Lower leg skin (tissue), 4 donors: ENCODE data around the gene ZFPM1. TPM values are rescaled to one million over a fixed set of nuclear protein-coding genes. Genes with fewer than 3 reads are reported as not detected.

Experiments used
- DNase-seq, 2 donors: peaks; one replicate each; pipeline ENCODE4 v3.0.0-alpha.2; 2019; ENCODE audit warnings: low spot score in 2 of 2
- H3K4me3 ChIP-seq: fragments of 200-600 bp; sonication (generic); 2 replicates; pipeline ENCODE4 v1.5.1; 2017; ENCODE audit warnings: mild to moderate bottlenecking, low read depth; ENCODE audit not compliant: poor library complexity, severe bottlenecking
- POLR2A ChIP-seq, 2 donors: fragments of 450-650 bp; IDR thresholded peaks; one replicate each; pipeline ENCODE4 v1.6.1; 2016 to 2017; ENCODE audit warnings: antibody characterized with exemption in 2 of 2, mild to moderate bottlenecking in 1 of 2, moderate library complexity in 1 of 2
- WGBS, 2 donors: methylation state at CpG; one replicate each; pipeline ENCODE4 v1.1.5; 2018; 5-methylcytosine and 5-hydroxymethylcytosine counted together
- intact Hi-C: fragments of 100-400 bp; cut with DNase I; formaldehyde crosslinking; loops from one replicate; pipeline ENCODE4 v1.15.0; 2023; ENCODE audit warnings: low total_unique reads
- total RNA-seq, 4 donors: library from RNA; depleted of rRNA; stranded (reverse); fragments of >200 nt; gene quantifications; one replicate each; pipeline ENCODE4 v1.1.0, GENCODE V29; 2016
- TF ChIP-seq, protein P1 (sequence below), 3 donors: fragments of 450-650 bp; IDR thresholded peaks; one replicate each; pipeline ENCODE4 v1.5.1; 2016; ENCODE audit warnings: antibody characterized with exemption in 3 of 3, mild to moderate bottlenecking in 3 of 3, moderate library complexity in 2 of 3

ZFPM1 gene
- total RNA-seq, 4 donors from 2014 or later = 2.0 to 4.0 (median 3.1) TPM

DNA sequence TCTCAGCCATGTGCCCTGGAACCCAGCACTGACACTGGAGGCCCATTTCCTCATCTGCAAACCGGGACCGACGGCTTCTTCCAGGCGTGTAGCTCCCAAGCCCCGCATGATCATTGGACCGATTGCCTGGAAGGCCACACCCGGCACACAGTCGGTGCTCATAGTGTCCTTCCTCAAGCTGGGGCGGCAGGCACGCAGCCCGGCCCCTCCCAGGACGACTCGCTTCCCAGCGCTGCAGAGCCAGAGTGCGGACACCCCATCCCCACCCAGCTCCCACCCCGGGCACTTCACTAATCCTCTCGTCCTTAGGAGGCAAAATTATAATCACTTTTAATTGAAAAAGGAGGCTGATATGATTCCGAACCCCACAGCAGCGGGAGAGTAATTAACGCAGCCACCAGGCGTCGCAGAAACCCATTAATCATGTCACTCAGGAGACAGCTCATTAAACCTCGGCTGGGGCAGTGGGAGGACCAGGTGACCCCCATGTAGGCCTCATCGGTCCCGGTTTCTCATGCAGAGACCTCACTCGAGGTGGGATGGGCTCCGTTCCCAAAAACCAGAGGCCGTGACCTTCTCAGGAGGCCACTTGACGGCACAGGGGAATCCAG lies 37.3 kb upstream of the ZFPM1 start:
- no peak overlapping the region for H3K4me3 ChIP-seq
- WGBS, 2 donors = 60 to 63% methylated on average over 27 to 29 of the region's 29 CpGs
- TF ChIP-seq, protein P1, sequence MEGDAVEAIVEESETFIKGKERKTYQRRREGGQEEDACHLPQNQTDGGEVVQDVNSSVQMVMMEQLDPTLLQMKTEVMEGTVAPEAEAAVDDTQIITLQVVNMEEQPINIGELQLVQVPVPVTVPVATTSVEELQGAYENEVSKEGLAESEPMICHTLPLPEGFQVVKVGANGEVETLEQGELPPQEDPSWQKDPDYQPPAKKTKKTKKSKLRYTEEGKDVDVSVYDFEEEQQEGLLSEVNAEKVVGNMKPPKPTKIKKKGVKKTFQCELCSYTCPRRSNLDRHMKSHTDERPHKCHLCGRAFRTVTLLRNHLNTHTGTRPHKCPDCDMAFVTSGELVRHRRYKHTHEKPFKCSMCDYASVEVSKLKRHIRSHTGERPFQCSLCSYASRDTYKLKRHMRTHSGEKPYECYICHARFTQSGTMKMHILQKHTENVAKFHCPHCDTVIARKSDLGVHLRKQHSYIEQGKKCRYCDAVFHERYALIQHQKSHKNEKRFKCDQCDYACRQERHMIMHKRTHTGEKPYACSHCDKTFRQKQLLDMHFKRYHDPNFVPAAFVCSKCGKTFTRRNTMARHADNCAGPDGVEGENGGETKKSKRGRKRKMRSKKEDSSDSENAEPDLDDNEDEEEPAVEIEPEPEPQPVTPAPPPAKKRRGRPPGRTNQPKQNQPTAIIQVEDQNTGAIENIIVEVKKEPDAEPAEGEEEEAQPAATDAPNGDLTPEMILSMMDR (IDR thresholded peaks at IDR 0.05) = no peak
- no peak for TF ChIP-seq POLR2A (IDR thresholded peaks at IDR 0.05)
- DNase-seq = no peak
- intact Hi-C loops = no loop called here

DNA sequence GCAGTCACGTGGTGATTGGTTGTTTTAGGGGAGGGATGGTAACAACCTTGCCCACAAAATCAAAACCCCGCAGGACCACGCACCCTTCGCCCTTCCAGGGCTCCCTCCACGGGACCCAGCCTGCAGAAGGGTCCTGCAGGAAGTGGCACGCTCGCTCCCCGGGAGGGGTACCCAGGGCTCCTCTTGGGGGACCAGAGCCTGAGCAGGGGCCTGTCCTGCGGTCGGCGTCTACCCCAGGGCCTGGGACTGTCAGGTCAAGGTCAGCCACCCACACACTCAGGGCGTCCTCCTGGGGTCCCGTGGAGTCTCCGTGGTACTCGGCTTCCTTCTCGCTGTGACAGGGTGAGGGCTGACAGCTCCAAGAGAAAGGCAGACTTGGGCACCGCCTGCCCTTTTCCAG lies 36.4 kb upstream of the ZFPM1 start:
- TF ChIP-seq POLR2A (IDR thresholded peaks at IDR 0.05) = no peak
- TF ChIP-seq, protein P1 (IDR thresholded peaks at IDR 0.05) = no peak
- DNase-seq = no peak
- H3K4me3 ChIP-seq = no peak overlapping the region
- intact Hi-C loops = no loop called here
- 92 to 93% methylated on average over 16 to 17 of the region's 17 CpGs for WGBS, 2 donors

DNA sequence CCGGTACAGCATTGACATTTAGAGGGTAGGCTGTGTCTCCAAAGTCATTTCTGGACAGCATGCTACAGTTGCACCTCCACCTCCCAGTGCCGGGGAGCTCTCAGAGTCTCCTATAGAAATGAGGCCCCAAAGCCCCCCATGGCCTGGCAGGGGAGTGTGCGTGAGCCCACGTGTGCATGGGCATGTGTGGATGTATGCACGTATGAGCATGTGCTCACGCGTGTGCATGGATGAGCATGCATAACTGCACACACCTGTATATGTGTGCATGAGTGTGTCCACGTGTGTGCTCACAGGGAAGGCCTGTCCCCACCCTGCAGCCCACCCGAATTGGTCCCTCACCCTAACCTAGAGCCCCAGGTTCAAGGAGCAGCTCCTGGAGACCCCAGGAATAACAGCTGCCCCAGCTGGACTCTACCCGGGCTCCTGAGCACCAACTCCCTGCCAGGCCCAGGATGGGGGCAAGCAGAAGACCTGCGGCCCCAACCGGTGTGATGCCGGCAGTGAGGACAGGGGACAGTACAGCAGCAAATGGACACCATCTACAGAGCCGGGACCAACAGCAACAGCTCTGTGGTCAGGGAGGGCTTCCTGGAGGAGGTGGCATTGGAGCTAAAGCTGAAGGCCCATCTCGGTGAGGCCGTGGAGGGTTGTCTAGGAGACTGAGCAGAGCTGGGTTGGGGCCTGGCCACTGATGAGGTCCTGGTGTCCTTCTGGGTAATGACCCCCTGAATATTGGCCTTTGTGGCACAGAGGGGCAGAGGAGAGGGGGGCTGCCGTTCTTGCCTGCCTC lies 35.2 kb upstream of the ZFPM1 start:
- intact Hi-C loops = no loop called here

DNA sequence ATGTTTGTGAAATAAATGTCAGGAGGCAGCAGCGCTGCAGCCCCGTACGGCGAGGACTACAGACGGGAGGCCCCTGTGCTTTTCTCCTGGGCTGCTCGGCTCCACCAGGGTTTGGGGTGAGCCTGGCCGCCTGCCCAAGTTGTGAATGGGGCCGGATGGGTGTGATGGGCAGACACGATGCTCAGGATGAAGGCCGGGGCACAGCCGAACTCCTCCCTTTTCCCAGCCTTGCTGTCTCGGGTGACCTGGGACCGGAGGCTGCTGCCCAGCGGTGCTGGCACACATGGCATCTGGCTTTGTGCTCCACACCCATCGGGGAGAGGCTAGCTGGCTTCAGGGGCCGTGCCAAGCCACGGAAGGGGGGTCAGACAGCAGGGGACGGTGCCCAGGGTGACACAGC lies 34.2 kb upstream of the ZFPM1 start:
- 56 to 65% methylated on average over 12 to 18 of the region's 18 CpGs for WGBS, 2 donors
- intact Hi-C loops = no loop called here
- no peak for TF ChIP-seq POLR2A (IDR thresholded peaks at IDR 0.05)
- TF ChIP-seq, protein P1 (IDR thresholded peaks at IDR 0.05) = no peak
- no peak overlapping the region for H3K4me3 ChIP-seq
- no peak for DNase-seq

More for the DNA sequence above, 35.2 kb upstream of the ZFPM1 start:
- WGBS, 2 donors = 83 to 85% methylated on average over 14 to 17 of the region's 17 CpGs
- DNase-seq = no peak
- H3K4me3 ChIP-seq = no peak overlapping the region
- TF ChIP-seq, protein P1 (IDR thresholded peaks at IDR 0.05) = no peak
- TF ChIP-seq POLR2A (IDR thresholded peaks at IDR 0.05) = no peak

DNA sequence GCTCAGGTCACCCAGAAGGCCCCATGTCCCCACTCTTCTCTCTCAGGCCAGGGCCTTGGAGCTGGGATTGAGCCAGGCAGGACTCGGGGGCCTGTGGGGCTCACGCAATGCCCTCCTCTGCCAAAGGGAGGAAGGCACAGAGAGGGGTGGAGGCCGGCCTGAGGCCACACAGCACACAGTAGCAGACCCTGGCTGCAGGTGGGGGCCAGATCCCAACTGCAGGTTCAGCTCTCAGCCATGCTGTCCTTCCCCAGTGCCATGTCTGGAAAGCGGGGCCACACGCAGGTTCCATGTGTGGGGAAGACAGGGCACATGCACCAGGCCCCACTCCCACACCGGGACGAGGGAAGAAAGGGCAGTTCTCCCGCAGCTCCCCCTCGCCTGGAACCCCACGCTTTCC lies 33.3 kb upstream of the ZFPM1 start:
- no peak overlapping the region for H3K4me3 ChIP-seq
- intact Hi-C loops = no loop called here
- DNase-seq = no peak
- TF ChIP-seq POLR2A (IDR thresholded peaks at IDR 0.05) = no peak
- TF ChIP-seq, protein P1 (IDR thresholded peaks at IDR 0.05) = no peak
- 93 to 96% methylated on average over 9 to 10 of the region's 10 CpGs for WGBS, 2 donors
